Measurements from ENCODE around the gene TRMT2A. TPM values are rescaled to one million over a fixed set of nuclear protein-coding genes. Genes with fewer than 3 reads are reported as not detected.

The TRMT2A gene
- total and polyA plus RNA-seq, 2 of the 8 experiments (the other 6 are each of a cell fraction or from before 2014, with no cell fraction given), result 44.9 to 50.3 TPM

DNA sequence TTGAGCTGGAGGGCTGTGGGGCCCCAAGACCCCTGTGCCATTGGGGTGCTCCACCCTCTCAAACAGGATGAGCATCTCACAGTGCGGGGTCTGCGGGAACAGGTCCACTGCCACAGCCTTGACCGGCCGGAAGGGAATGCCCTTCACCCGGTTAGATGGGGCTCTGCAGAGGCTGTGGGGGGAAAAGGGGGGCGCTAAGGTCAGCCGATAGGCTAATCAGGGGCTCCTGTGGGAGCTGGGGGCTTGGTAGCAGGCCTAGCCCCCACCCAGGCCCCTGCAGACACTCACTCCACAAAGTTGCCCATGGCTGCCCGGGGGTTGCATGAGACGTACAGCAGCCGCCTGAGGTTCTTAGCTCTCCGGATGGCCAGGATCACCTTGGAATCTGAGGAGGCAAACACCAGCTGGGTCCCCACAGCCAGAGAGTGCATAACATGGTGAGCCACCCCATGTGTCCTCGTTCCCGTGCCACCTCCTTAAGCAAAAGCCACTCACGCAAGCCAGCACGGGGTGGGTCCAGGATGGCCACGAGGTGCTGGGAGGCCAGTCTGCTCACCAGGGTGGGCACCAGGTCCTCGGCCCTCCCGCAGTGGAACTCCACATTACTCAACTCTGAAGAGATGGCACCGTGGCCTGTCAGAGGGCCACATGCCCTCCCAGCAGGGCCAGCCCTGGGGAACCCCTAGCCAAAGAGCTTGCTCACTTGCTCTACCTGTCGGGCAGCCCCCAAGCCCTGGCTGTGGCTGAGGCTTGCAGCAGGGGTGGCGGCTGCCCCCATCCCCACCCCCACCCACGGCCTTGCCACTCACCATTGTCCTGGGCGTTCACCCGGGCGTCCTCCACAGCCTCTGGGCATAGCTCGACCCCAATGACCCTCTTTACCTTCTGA, 4.2 kb downstream of the TRMT2A start:
- Histone ChIP-seq H4K8ac (ENCODE audit: extremely low read depth, insufficient read depth, low read length) (no peak overlapping the region), H4K91ac (replicated peaks; ENCODE audit: insufficient read length, low read length) (no peak overlapping the region), H3K9me3 (ENCODE audit: insufficient read depth in 2 of 2, low read depth in 1 of 2, low read length in 1 of 2) (no peaks in the 10 kb centered on the region), H3K79me1 (ENCODE audit: low read depth, low read length) (peaks cover 6% of the 10 kb centered on the region; the same call in 1 of the 2 replicates), H3K56ac (replicated peaks; ENCODE audit: insufficient read length, low read depth, low read length) (no peak overlapping the region), H3K14ac (ENCODE audit: insufficient read length) (no peak overlapping the region), H2BK12ac (ENCODE audit: low read depth, low read length) (no peak overlapping the region), H4K20me1 (replicated peaks in 1 of 2; ENCODE audit: control insufficient read depth in 1 of 2, insufficient read depth in 2 of 2, low read length in 2 of 2) (peaks cover 10 to 26% of the 10 kb centered on the region in 2 experiments), H3K4me3 (ENCODE audit: extremely low read depth in 1 of 4, insufficient read depth in 2 of 4, low read depth in 3 of 4, low read length in 4 of 4) (no peak overlapping the region), H3K27me3 (replicated peaks in 1 of 4; ENCODE audit: control insufficient read depth in 3 of 4, extremely low read depth in 1 of 4, insufficient read depth in 3 of 4, low read length in 3 of 4) (no peaks in the 10 kb centered on the region), H2BK120ac (replicated peaks; ENCODE audit: low read depth, low read length) (no peak overlapping the region), H2BK5ac (ENCODE audit: low read depth, low read length) (no peak overlapping the region), H2AK5ac (ENCODE audit: low read depth, low read length) (no peak overlapping the region), H3K18ac (ENCODE audit: extremely low read depth, low read length) (no peak overlapping the region), H3K36me3 (ENCODE audit: control insufficient read depth in 2 of 4, insufficient read depth in 4 of 4, low read length in 3 of 4) (peaks cover 28 to 47% (median 41%) of the 10 kb centered on the region in 4 experiments), H3K9ac (replicated peaks in 1 of 4; ENCODE audit: extremely low read depth in 1 of 4, low read depth in 3 of 4, low read length in 3 of 4) (no peak overlapping the region), H2BK15ac (ENCODE audit: low read length) (no peak overlapping the region), H2BK20ac (ENCODE audit: low read length) (no peak overlapping the region), H3K79me2 (ENCODE audit: control insufficient read depth in 1 of 2, insufficient read depth in 2 of 2, low read length in 2 of 2) (peaks cover 1 to 20% of the 10 kb centered on the region in 2 experiments), H3K4me2 (ENCODE audit: insufficient read depth in 1 of 2, low read depth in 2 of 2, low read length in 2 of 2) (no peak overlapping the region), H3K23ac (ENCODE audit: insufficient read length) (no peak overlapping the region), H3K4me1 (replicated peaks in 1 of 4; ENCODE audit: control insufficient read depth in 3 of 4, insufficient read depth in 4 of 4, low read length in 3 of 4) (no peaks in the 10 kb centered on the region), H4K5ac (ENCODE audit: insufficient read length, low read depth, low read length) (no peak overlapping the region), H2AFZ (ENCODE audit: low read length) (no peak overlapping the region), H3K23me2 (ENCODE audit: low read depth, low read length) (no peaks in the 10 kb centered on the region; the same call in 1 of the 2 replicates), H3K27ac (ENCODE audit: low read depth, low read length) (no peak overlapping the region), H3K4ac (replicated peaks; ENCODE audit: insufficient read length, low read depth, low read length) (no peak overlapping the region)
- FAIRE-seq (no peak), DNase-seq (ENCODE audit: low read depth in 1 of 2, low spot score in 2 of 2) (no peak)
- POLR2A ChIA-PET (ENCODE audit: partially characterized antibody), result interaction anchor here (0.6 to 22.7 kb wide), 13 partner anchors 8 to 240 kb away, joined by 3 to 598 read pairs (median 5); partner anchors contain the start of genes DGCR8 and ZDHHC8
- WGBS, 2 experiments (ENCODE audit: extremely low coverage in 1 of 2, insufficient coverage in 1 of 2, insufficient read length in 1 of 2, insufficient replicate concordance in 2 of 2, low coverage in 1 of 2, low lambda C conversion rate in 2 of 2, missing lambda C conversion rate in 1 of 2), result 94% methylated on average over 26 of the region's 26 CpGs; no CpG with 5 or more reads in 1 of the 2 experiments
- CTCF ChIA-PET (ENCODE audit: partially characterized antibody), result interaction anchor here (0.5 to 2.1 kb wide), 7 partner anchors 10 to 1778 kb away, joined by 3 to 5 read pairs (median 4); no protein-coding TSS in a partner anchor
- TF ChIP-seq CEBPB (IDR thresholded peaks at IDR 0.05; ENCODE audit: low read depth, low read length), result no peak
- peak; percentile 75 for TF ChIP-seq POLR2AphosphoS5 (IDR thresholded peaks at IDR 0.05; ENCODE audit: low read depth, low read length)
